GM21423 (cell line): ENCODE measurements around the gene DCPS.
"Not testable (repeated sequence)": the region's sequence is repeated elsewhere in the genome, so short reads cannot be mapped to it uniquely, and the experiment has no call there.

Experiments
- ATAC-seq: cut with Tn5 transposase; IDR thresholded peaks from one replicate; pipeline ENCODE4 v1.9.1; 2021; ENCODE audit warnings: mild to moderate bottlenecking, moderate library complexity; ENCODE audit not compliant: unreplicated experiment

Gene DCPS

GRCh38 chr11:126284829-126285228, 19.0 kb upstream of the DCPS start:
- ATAC-seq, result peak; percentile 45

- ATAC-seq, result no peak
Observed at GRCh38 chr11:126288237-126288636, 15.6 kb upstream of the DCPS start.

- ATAC-seq, result no peak
Observed at GRCh38 chr11:126290887-126291286, 13.0 kb upstream of the DCPS start.

- no peak for ATAC-seq
Observed at GRCh38 chr11:126293726-126294125, 10.1 kb upstream of the DCPS start.

GRCh38 chr11:126297004-126297403, 6.9 kb upstream of the DCPS start:
- ATAC-seq, result no peak

GRCh38 chr11:126304457-126305075, 706 bp downstream of the DCPS start:
- ATAC-seq, result no peak

GRCh38 chr11:126305699-126306098, 1.8 kb downstream of the DCPS start:
- peak; percentile 53 for ATAC-seq

GRCh38 chr11:126307706-126308105, 3.8 kb downstream of the DCPS start:
- ATAC-seq, result no peak

- no peak for ATAC-seq
Observed at GRCh38 chr11:126308271-126308671, 4.4 kb downstream of the DCPS start.

GRCh38 chr11:126308771-126309170, 4.9 kb downstream of the DCPS start:
- not testable (repeated sequence) for ATAC-seq

GRCh38 chr11:126310200-126310991, 6.5 kb downstream of the DCPS start:
- peak; percentile 35 for ATAC-seq

GRCh38 chr11:126310992-126311310, 7.1 kb downstream of the DCPS start:
- no peak for ATAC-seq

GRCh38 chr11:126311401-126312291, 7.8 kb downstream of the DCPS start:
- peak; percentile 67 for ATAC-seq

- ATAC-seq, result no peak
Observed at GRCh38 chr11:126312961-126313360, 9.1 kb downstream of the DCPS start.

GRCh38 chr11:126313826-126314225, 10.0 kb downstream of the DCPS start:
- no peak for ATAC-seq

- ATAC-seq, result no peak
Observed at GRCh38 chr11:126317432-126317755, 13.5 kb downstream of the DCPS start.

- ATAC-seq, result peak; percentile 46
Observed at GRCh38 chr11:126317756-126318573, 14.1 kb downstream of the DCPS start.

GRCh38 chr11:126318574-126319373, 14.9 kb downstream of the DCPS start:
- peak; percentile 86 for ATAC-seq

- no peak for ATAC-seq
Observed at GRCh38 chr11:126319374-126319740, 15.5 kb downstream of the DCPS start.

- ATAC-seq, result no peak
Observed at GRCh38 chr11:126322996-126323395, 19.1 kb downstream of the DCPS start.
